SKM-1 (cell line): ENCODE data around the gene RPS6KC1.
"Not testable (repeated sequence)": the region's sequence is repeated elsewhere in the genome, so short reads cannot be mapped to it uniquely, and the experiment has no call there.

ENCODE experiments used
- DNase-seq: peaks from one replicate; lab custom pipeline; 2025; ENCODE audit not compliant: unreplicated experiment; lab: John Stamatoyannopoulos, UW

The RPS6KC1 gene

DNA sequence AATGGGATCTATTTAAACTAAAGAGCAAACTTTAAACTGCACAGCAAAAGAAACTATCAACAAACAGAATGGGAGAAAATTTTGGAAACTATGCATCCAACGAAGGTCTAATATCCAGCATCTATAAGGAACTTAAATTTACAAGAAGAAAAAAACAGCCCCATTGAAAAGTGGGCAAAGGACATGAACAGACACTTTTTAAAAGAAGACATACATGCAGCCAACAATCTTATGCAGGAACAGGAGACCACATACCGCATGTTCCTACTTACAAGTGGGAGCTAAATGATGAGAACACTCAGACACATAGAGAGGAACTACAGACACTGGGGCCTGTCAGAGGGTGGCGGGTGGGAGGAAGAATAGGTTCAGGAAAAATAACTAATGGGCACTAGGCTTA is 149.6 kb downstream of the RPS6KC1 start:
- no peak for DNase-seq

- DNase-seq: no peak
These were observed 150.5 kb downstream of the RPS6KC1 start for GRCh38 chr1:213201380-213202155.

DNA sequence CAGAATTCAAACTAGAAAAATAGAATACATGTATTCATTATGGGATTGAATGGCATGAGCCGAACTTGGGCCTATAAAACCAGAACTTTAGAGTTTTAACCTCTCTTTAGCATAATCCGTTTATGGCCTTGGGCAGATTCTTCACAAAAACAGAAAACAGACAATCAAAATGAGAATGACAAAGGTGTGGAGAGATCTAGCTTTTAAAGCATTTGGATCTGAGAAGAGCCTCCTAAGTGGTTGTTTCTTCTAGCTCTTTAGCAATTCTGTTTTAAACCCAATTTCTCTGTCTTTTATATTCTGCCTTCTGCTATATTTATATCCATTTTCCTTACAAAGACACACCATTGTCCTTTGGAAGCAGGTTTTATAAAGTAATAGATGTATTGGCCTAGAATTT is 160.2 kb downstream of the RPS6KC1 start:
- no peak for DNase-seq

DNA sequence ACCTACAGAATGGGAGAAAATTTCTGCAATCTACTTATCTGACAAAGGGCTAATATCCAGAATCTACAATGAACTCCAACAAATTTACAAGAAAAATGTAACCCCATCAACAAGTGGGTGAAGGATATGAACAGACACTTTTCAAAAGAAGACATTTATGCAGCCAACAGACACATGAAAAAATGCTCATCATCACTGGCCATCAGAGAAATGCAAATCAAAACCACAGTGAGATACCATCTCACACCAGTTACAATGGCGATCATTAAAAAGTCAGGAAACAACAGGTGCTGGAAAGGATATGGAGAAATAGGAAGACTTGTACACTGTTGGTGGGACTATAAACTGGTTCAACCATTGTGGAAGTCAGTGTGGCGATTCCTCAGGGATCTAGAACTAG is 168.0 kb downstream of the RPS6KC1 start:
- not testable (repeated sequence) for DNase-seq

- DNase-seq: no peak
These were observed 170.2 kb downstream of the RPS6KC1 start for GRCh38 chr1:213221209-213221608.

GRCh38 chr1:213227458-213227857 is 176.4 kb downstream of the RPS6KC1 start:
- no peak for DNase-seq

DNA sequence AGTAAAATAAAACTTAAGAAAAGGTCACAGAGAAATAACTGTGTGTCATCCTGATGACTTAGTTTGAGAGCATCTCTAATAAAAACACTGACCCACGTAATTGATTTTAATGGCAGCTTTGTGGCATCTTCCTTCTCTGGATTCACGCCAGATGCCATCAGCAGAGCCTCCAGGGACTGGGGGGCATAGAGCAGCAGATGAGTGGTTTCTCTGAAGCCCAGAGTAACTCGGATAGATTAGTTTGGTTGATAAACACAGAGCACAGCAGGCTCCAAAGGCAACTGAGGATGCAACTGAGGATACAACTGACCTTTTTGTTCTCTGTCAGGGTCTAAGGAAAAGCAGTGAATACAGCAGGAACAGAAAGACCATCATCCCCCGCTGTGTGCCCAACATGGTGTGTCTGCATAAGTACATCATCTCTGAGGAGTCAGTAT is 180.8 kb downstream of the RPS6KC1 start:
- DNase-seq: no peak

- DNase-seq: no peak
These were observed 191.8 kb downstream of the RPS6KC1 start for GRCh38 chr1:213242883-213243282.

DNA sequence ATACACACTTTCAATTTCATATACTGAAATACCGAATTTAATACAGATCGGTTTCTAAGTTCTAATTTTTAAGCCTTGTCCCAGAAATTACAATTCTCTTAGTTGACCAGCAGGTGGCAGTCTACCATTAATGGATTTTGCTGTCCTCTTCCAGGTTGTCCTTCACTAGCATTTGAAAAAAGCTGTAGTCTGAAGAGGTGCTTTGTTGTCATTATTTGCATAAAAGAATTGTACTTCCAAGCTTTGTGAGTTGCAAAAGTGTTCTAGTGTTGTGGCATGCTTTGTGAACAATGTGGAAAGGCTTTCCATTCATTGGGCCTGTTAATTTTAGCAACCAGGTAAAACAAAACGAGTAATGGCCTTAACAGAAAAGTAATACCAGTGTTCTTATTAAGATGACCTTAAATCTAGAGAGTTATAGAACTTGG is 193.6 kb downstream of the RPS6KC1 start:
- peak; percentile 63 for DNase-seq

DNA sequence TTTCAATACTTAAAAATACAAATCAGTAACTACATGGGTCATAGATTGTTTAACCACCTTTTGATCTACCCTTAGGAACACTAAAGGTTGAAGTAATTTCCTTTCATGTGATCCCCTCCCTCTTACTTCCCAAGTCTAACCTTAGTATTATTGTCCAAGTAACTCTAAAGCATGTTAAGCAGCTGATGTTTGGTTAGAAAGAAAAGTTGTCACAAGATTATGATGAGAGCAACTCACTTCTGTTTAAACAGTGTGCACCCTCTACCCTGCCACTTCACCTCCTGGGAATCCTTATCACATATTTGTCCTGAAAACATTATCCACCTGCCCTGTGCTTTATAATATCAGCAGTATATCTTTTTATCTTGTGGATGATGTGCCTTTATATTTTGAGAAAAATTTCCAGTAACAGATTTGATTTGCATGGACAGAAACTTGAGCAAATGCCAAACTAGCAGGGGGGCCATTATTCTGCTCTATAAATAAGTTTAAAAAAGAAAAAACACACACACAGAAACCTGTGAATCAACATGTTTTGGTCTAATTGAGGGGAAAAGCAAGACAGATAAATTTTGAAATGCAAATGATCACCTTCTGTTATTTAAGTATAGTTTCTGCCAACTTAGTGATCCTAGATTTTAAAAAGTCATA is 194.3 kb downstream of the RPS6KC1 start:
- DNase-seq: no peak

DNA sequence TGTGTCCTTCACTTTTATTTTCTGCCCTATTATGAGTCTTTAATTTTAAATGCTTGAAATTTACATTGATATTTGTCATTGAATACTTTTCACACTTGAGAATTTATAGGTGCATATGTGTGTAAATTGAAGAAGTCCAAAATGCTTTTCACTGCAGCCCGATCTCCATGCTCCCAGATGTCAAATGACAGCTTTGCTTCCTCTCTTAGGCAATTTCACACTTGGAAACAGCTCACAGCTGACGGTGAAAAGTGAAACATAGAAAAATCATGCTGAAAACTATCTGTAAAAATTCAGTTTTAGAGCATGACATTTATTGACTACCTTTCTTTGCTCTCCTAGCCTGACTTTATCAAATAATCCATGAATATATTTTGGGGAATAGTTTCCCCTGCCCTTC is 196.0 kb downstream of the RPS6KC1 start:
- DNase-seq: no peak

DNA sequence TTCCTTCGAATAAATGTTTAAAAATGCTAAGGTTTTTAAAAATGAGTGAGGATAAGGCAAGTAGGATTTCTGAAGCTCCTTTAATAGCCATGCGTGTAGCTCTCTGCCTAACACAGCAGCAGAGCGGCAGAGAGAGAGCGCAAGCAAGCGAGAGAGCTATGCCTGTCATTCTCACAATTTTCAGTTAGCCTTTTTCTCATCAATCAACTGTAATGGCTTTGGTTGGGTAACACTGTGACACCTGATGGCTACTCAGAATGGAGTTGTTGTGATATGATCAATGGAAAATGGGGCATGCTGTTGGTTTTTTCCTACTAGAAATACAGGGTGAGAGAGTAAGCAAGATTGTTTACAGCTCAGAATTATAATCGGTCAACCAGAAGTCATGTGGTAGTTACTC is 198.4 kb downstream of the RPS6KC1 start:
- DNase-seq: no peak

DNA sequence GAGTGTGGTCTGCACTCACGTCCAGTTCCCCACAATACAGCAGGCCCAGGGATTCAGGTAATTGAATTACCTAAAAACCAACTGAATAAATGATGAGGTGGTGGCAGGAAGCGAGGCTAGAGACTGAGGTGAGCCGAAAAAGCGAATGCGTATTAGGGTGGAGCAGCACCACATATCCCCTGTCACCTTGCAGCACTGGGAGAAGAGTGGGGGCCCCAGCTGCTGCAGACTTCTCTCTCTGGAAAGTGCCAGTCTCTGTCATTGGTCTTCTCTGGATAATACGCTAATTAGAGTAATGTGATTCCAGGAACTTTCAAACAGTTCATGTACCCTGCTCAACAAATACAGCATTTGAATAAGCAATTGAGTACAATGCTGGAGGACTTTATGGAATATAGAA is 199.0 kb downstream of the RPS6KC1 start:
- no peak for DNase-seq

DNA sequence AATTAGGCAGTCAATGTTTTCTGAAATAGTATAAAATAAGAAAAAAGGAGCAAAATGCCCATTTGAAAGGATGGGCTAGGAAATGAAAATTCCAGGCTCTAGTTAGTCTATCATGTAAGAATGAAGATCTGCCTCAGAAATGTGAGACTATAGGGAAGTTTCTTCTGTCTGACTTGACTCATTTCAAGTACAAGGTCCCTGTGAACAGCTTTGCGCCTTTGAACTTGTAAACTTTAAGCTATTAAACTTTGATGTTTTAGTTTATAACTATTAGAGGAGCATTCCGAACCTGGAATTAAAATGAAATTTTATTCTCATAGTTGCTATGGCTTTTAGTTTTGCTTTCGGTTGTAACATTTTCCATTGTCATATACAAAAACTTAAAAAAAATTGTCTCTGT is 199.4 kb downstream of the RPS6KC1 start:
- no peak for DNase-seq

- DNase-seq: no peak
These were observed 200.9 kb downstream of the RPS6KC1 start for GRCh38 chr1:213251972-213252371.

DNA sequence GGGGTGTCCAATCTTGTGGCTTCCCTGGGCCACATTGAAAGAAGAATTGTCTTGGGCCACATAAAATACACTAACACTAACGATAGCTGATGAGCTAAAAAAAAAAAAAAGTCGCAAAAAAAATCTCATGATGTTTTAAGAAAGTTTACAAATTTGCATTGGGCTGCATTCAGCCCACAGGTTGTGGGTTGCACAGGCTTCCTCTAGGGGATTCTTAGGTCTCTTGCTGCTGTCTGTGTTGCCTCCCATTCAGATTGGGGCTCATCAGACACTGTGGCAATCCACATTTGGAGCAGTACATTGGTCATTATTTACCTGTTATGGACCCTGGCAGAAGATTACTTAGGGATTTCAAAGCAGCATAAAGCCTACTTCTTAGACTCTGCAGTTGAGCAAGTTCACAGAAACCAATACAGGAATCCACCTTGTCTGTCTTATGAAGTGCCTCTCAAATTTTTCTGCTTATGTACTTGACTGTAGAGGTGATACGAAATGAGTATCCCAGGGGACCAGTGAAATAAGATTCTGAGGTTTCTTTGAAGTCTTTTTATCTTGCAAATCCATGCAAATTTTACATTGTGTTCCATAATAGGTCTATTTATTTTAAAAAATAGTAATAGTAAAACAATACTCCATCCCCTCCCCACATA is 205.5 kb downstream of the RPS6KC1 start:
- no peak for DNase-seq

- no peak for DNase-seq
These were observed 209.5 kb downstream of the RPS6KC1 start for GRCh38 chr1:213260311-213261075.

- no peak for DNase-seq
These were observed 213.5 kb downstream of the RPS6KC1 start for GRCh38 chr1:213264531-213264930.

DNA sequence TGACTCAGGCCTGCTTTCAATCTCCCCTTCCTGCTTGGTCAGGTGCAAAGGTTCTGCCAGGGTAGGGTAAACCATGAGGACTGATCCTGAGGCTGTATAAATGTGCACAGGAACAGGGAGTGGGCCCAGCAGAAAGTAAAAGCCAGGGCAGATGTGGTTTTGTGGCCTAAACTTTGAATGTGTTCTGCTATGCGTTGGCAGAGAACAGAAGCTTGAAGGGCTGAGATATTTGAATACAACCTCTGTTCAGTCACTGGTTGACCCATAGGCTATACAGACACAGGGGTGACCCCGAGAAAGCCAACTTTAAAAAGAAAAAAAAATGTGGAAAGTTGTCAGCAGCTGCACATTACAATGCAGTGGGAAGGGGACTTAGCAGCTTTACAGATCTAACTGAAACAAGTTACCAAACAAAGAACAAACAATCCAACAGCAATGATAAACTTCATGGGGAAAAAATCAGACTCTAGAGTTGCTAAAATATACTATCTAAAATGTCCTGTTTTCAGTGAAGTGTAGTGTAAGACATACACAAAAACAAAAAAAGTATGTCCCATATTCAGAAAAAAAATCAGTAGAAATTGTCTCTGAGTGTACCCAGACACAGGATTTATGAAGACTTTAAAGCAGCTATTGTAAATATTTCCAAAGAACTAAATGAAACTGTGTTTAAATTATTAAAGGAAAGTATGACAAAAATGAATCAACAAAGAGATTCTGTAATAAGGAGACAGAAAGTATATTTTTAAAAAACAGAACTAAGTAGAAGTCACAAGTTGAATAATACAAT is 216.1 kb downstream of the RPS6KC1 start:
- DNase-seq: no peak

DNA sequence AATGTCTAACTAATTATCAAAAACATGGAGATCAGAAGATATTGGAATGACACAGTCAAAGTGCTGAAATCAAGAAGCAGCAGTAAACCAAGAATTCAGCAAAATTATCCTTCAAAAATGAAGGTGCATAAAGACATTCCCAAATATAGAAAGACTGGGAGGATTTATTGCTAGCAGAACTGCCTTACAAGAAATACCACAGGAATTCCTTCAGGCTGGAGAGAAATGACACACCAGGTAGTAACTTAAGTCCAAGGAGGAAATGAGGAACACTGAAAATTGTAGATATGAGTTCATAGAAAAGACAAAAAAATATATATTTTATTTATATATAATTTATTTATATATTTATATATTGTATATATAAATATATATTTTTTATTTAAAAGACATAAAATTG is 217.2 kb downstream of the RPS6KC1 start:
- no peak for DNase-seq

GRCh38 chr1:213269829-213270228 is 218.8 kb downstream of the RPS6KC1 start:
- no peak for DNase-seq
